Hepatocyte (in vitro differentiated cells): ENCODE measurements around the gene FAM149B1. TPM values are rescaled to one million over a fixed set of nuclear protein-coding genes. Genes with fewer than 3 reads are reported as not detected.
A peak's percentile ranks its signal among the peaks of the same experiment; 100 is the strongest.
"Not testable (repeated sequence)": the region's sequence is repeated elsewhere in the genome, so short reads cannot be mapped to it uniquely, and the experiment has no call there.

Source experiments
- DNase-seq: peaks from one replicate; pipeline ENCODE4 v3.0.0-alpha.2; 2016; ENCODE audit warnings: low spot score
- H2AFZ ChIP-seq: fragments of 200-600 bp; sonication (generic); 2 replicates; pipeline ENCODE4 v1.6.0; 2016; ENCODE audit warnings: antibody characterized with exemption, mild to moderate bottlenecking
- H3K27ac ChIP-seq: fragments of 200-600 bp; sonication (generic); 2 replicates; pipeline ENCODE4 v1.5.1; 2016; ENCODE audit warnings: mild to moderate bottlenecking
- H3K27me3 ChIP-seq: fragments of 200-600 bp; sonication (generic); 2 replicates; pipeline ENCODE4 v1.6.1; 2016
- H3K36me3 ChIP-seq: fragments of 200-600 bp; sonication (generic); replicated peaks from 2 replicates; pipeline ENCODE4 v1.5.1; 2016; ENCODE audit warnings: low read depth; ENCODE audit not compliant: insufficient read depth
- H3K4me1 ChIP-seq: fragments of 200-600 bp; sonication (generic); 2 replicates; pipeline ENCODE4 v1.5.1; 2016; ENCODE audit warnings: mild to moderate bottlenecking, moderate library complexity; ENCODE audit not compliant: insufficient read depth
- H3K4me2 ChIP-seq: fragments of 200-600 bp; sonication (generic); 2 replicates; pipeline ENCODE4 v1.6.0; 2016
- H3K4me3 ChIP-seq: fragments of 200-600 bp; sonication (generic); 2 replicates; pipeline ENCODE4 v1.5.1; 2016; ENCODE audit warnings: mild to moderate bottlenecking
- H3K79me2 ChIP-seq: fragments of 200-600 bp; sonication (generic); 2 replicates; pipeline ENCODE4 v1.6.0; 2017; ENCODE audit warnings: mild to moderate bottlenecking
- H3K9me2 ChIP-seq: fragments of 200-600 bp; sonication (generic); replicated peaks from 2 replicates; pipeline ENCODE4 v1.6.0; 2017; ENCODE audit warnings: mild to moderate bottlenecking; ENCODE audit not compliant: insufficient read depth
- H3K9me3 ChIP-seq: fragments of 200-600 bp; sonication (generic); 2 replicates; pipeline ENCODE4 v1.5.1; 2016; ENCODE audit warnings: low read depth, mild to moderate bottlenecking
- H4K20me1 ChIP-seq: fragments of 200-600 bp; sonication (generic); 2 replicates; pipeline ENCODE4 v1.6.0; 2016; ENCODE audit warnings: mild to moderate bottlenecking; ENCODE audit not compliant: insufficient read depth, poor library complexity, severe bottlenecking
- EZH2 ChIP-seq: fragments of 200-600 bp; sonication (generic); IDR thresholded peaks from 2 replicates; pipeline ENCODE4 v1.6.1; 2016; ENCODE audit warnings: antibody characterized with exemption, mild to moderate bottlenecking, borderline replicate concordance
- EZH2phosphoT487 ChIP-seq: fragments of 200-600 bp; sonication (generic); IDR thresholded peaks from one replicate; pipeline ENCODE4 v1.6.1; 2018; ENCODE audit warnings: antibody characterized with exemption, mild to moderate bottlenecking, low read depth, moderate library complexity; ENCODE audit not compliant: unreplicated experiment, severe bottlenecking
- WGBS: methylation state at CpG from one replicate; pipeline ENCODE4 v1.1.6; 2016; ENCODE audit warnings: low lambda C conversion rate; ENCODE audit errors: missing lambda C conversion rate; 5-methylcytosine and 5-hydroxymethylcytosine counted together
- polyA plus RNA-seq: library from polyadenylated mRNA; unstranded; fragments of >200 nt; fragmentation: Nextera tagmentation; extraction: Ambion mirVana; gene quantifications from 2 replicates; pipeline ENCODE4 v1.2.1, GENCODE V29; 2016
- total RNA-seq: library from RNA; depleted of rRNA; stranded (reverse); fragments of >200 nt; gene quantifications from 2 replicates; pipeline ENCODE4 v1.2.3, GENCODE V29; 2014
- TF ChIP-seq, protein P1 (sequence below): fragments of 200-600 bp; sonication (generic); IDR thresholded peaks from 2 replicates; pipeline ENCODE4 v1.5.1; 2016; ENCODE audit warnings: antibody characterized with exemption, mild to moderate bottlenecking; ENCODE audit not compliant: poor library complexity

FAM149B1 gene
- total and polyA plus RNA-seq, 2 experiments from 2014 or later = 9.8 to 22.7 TPM

DNA sequence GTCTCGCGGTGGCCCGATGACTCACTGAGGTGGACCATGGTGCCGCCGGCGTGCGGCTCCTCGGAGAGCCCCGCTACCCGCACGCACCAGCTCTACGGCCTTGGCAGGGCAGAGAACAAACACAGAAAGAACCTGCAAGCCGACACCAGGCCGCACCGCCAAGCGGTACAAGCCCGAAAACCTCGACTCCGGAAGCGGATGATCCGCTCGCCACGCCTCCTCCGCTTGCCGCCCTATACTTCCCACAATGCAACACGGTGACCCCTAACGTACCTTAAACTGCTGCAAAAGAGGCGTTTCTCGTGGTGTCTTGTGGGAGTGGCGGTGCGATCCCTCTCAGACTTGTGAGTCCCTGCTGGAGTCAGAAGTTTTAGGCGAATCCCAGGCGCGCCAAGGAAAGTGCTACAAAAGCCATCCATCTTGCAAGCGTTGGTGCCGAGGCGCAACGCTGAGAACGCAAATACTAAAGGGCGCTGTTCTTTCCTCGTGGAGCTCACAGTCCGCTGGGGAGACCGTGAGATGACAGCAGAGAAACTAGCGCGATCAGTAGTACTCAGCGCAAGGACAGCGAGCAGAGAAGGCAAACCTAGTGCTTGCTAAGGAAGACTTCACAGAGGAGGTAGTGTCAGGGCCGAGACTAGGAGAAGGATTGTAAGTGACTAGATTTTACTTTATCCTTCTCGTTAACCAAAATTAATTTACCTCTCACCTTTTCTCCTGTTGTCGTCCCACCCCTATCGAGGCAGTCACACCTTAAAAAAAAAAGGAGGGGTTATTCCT, 84.7 kb downstream of the FAM149B1 start, which contains the start of gene MRPS16:
Gene MRPS16 (minus strand): TSS at position 200 of the 780 bp plus-strand sequence. CDS start 162 bp downstream, at position 38.
- DNase-seq = peak; percentile 96
- Histone ChIP-seq H3K36me3 (no peaks in the 10 kb centered on the region), H3K4me3 (peak within 1 kb of the TSS; percentile 80), H4K20me1 (no peaks in the 10 kb centered on the region), H2AFZ (peak within 1 kb of the TSS; percentile 90), H3K9me2 (no peaks in the 10 kb centered on the region), H3K27me3 (no peaks in the 10 kb centered on the region), H3K4me2 (peak within 1 kb of the TSS; percentile 97), H3K79me2 (peaks cover 54% of the 10 kb centered on the region), H3K4me1 (peaks cover 16% of the 10 kb centered on the region), H3K27ac (peak within 1 kb of the TSS; percentile 96), H3K9me3 (no peaks in the 10 kb centered on the region)
- TF ChIP-seq EZH2 (no peak), EZH2phosphoT487 (no peak)
- TF ChIP-seq, protein P1, sequence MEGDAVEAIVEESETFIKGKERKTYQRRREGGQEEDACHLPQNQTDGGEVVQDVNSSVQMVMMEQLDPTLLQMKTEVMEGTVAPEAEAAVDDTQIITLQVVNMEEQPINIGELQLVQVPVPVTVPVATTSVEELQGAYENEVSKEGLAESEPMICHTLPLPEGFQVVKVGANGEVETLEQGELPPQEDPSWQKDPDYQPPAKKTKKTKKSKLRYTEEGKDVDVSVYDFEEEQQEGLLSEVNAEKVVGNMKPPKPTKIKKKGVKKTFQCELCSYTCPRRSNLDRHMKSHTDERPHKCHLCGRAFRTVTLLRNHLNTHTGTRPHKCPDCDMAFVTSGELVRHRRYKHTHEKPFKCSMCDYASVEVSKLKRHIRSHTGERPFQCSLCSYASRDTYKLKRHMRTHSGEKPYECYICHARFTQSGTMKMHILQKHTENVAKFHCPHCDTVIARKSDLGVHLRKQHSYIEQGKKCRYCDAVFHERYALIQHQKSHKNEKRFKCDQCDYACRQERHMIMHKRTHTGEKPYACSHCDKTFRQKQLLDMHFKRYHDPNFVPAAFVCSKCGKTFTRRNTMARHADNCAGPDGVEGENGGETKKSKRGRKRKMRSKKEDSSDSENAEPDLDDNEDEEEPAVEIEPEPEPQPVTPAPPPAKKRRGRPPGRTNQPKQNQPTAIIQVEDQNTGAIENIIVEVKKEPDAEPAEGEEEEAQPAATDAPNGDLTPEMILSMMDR = no peak
- WGBS = under 1% methylated on average over 51 of the region's 51 CpGs

DNA sequence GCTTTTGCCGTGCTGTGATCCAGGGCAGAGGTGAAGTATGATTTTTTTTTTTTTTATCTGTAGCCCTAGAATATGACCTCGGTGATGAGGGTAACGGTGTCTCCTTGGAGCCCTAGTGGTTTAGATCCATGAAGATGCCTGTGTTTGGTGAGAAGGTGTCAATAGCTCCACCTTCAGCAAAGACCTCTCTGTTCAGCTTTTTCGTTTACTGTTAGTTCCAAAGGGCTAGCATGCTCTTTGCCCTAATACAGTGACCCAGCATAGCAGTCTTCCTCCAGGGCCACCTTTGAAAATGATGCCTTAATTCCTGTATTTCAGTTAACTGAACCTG, 85.3 kb downstream of the FAM149B1 start:
- Histone ChIP-seq H3K4me1 (peaks cover 11% of the 10 kb centered on the region), H3K27me3 (no peaks in the 10 kb centered on the region), H3K4me2 (peak overlapping the region; percentile 97), H3K9me3 (no peaks in the 10 kb centered on the region), H3K4me3 (peak overlapping the region; percentile 80), H3K36me3 (no peaks in the 10 kb centered on the region), H2AFZ (peak overlapping the region; percentile 90), H4K20me1 (no peaks in the 10 kb centered on the region), H3K9me2 (no peaks in the 10 kb centered on the region), H3K27ac (peak overlapping the region; percentile 96), H3K79me2 (peaks cover 48% of the 10 kb centered on the region)
- DNase-seq = peak; percentile 19
- WGBS = 0% methylated on average over 4 of the region's 4 CpGs
- no peak for TF ChIP-seq EZH2
- no peak for TF ChIP-seq EZH2phosphoT487
- TF ChIP-seq, protein P1 = no peak

DNA sequence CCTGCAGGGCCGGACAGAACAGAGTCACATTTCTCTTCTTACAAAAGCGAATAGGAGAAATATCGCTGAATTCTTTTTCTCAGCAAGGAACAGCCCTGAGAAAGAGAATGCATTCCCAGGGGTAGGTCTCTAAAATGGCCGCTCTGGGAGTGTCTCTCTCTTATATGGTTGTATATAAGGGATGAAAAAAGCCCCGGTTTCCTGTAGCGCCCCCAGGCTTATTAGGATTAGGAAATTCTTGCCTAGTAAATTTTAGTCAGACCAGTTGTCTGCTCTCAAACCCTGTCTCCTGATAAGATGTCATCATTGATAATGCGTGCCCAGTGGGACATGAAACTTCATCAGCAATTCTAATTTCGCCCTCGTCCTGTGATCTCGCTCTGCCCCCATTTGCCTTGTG, 90.7 kb downstream of the FAM149B1 start:
- not testable (repeated sequence) for H3K27ac ChIP-seq, H3K4me1 ChIP-seq, H3K9me2 ChIP-seq, H2AFZ ChIP-seq, H3K9me3 ChIP-seq, H3K79me2 ChIP-seq, H3K4me2 ChIP-seq, H3K4me3 ChIP-seq, DNase-seq, H3K36me3 ChIP-seq, H4K20me1 ChIP-seq, H3K27me3 ChIP-seq
- WGBS = 95% methylated on average over 10 of the region's 10 CpGs

DNA sequence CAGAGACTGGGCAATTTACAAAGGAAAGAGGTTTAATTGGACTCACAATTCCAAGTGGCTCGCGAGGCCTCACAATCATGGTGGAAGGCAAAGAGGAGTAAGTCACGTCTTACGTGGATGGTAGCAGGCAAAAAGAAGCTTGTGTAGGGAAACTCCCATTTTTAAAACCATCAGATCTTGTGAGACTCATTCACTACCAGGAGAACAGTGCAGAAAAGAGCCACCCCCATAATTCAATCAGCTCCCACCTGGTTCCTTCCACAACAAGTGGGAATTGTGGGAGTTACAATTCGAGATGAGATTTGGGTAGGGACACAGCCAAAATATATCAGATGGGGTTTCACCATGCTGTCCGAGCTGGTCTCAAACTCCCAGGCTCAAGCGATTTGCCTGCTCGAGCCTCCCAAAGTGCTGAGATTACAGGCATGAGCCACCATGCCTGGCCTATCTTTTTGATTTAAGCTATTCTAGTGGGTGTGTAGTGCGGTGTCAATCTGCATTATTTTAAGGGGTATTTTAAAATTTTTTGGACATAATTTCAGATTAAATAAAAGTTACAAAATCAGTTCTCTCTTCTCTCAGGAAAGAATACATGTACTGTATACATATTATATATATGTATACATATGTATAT, 93.6 kb downstream of the FAM149B1 start:
- Histone ChIP-seq H4K20me1 (no peaks in the 10 kb centered on the region), H3K36me3 (no peaks in the 10 kb centered on the region), H3K27me3 (no peaks in the 10 kb centered on the region), H3K4me1 (no peaks in the 10 kb centered on the region), H3K9me3 (no peaks in the 10 kb centered on the region), H3K4me3 (no peak overlapping the region), H2AFZ (no peak overlapping the region), H3K9me2 (no peaks in the 10 kb centered on the region), H3K79me2 (no peaks in the 10 kb centered on the region), H3K27ac (no peak overlapping the region), H3K4me2 (no peak overlapping the region)
- WGBS = 94% methylated on average over 9 of the region's 9 CpGs
- no peak for TF ChIP-seq EZH2
- TF ChIP-seq, protein P1 = no peak
- TF ChIP-seq EZH2phosphoT487 = no peak
- no peak for DNase-seq
